Ovary (tissue), 9 donors: ENCODE measurements around the gene MRTO4. TPM values are rescaled to one million over a fixed set of nuclear protein-coding genes. Genes with fewer than 3 reads are reported as not detected.

ENCODE experiments used
- DNase-seq, 5 donors: peaks; one replicate each; pipeline ENCODE4 v3.0.0-alpha.2; 2019 to 2020
- H3K27ac ChIP-seq, 2 donors: fragments of 200-600 bp; one replicate each; pipeline versions ENCODE4 v1.5.1 to v1.8.0; 2019 to 2022
- H3K27me3 ChIP-seq: fragments of 200-600 bp; one replicate; pipeline ENCODE4 v1.8.0; 2022
- H3K36me3 ChIP-seq: fragments of 200-600 bp; sonication (generic); one replicate; pipeline ENCODE4 v1.5.1; 2019
- H3K4me1 ChIP-seq: one replicate; pipeline ENCODE4 v1.8.1; 2013; ENCODE audit warnings: mild to moderate bottlenecking, moderate library complexity; ENCODE audit not compliant: insufficient read depth
- H3K4me3 ChIP-seq: fragments of 200-600 bp; sonication (generic); one replicate; pipeline ENCODE4 v1.5.1; 2017
- H3K9me3 ChIP-seq, 2 donors: fragments of 200-600 bp in 1 of 2; sonication (generic) in 1 of 2; one replicate each; pipeline versions ENCODE4 v1.5.1 to v1.8.1; 2013 to 2019; ENCODE audit warnings: mild to moderate bottlenecking in 1 of 2, moderate library complexity in 1 of 2
- EP300 ChIP-seq: sonication (generic); formaldehyde crosslinking; IDR thresholded peaks from one replicate; pipeline ENCODE4 v1.6.1; 2017; ENCODE audit warnings: antibody characterized with exemption
- POLR2A ChIP-seq: fragments of 450-650 bp; IDR thresholded peaks from one replicate; pipeline ENCODE4 v1.6.1; 2017; ENCODE audit warnings: antibody characterized with exemption, mild to moderate bottlenecking, moderate library complexity
- WGBS, 3 donors: extraction: QIAGEN DNeasy Blood & Tissue Kit in 1 of 3; methylation state at CpG; one replicate each; pipeline versions ENCODE4 v1.1.5 to v1.1.7; 2013 to 2017; 5-methylcytosine and 5-hydroxymethylcytosine counted together
- intact Hi-C, 4 donors: fragments of 100-400 bp; cut with DNase I; formaldehyde crosslinking; loops; one replicate each; pipeline versions ENCODE4 v1.11.0 to v1.15.1; 2022 to 2023
- polyA plus RNA-seq, 2 donors: library from polyadenylated mRNA; stranded (reverse); fragments of 200-250 nt in 1 of 2; fragments of 350-450 nt in 1 of 2; fragmentation: Illumina TruSeq in 1 of 2; extraction: RNeasy Lipid Tissue Mini Kit (QIAGEN cat#74804) in 1 of 2; gene quantifications; one replicate each; pipeline ENCODE4 v1.2.3, GENCODE V29; 2013 to 2014
- total RNA-seq, 7 donors: library from RNA; depleted of rRNA in 2 of 7; stranded (reverse); fragments of >200 nt in 2 of 7; fragmentation: NEBNext Ultra II Directional in 3 of 7; extraction: Animal tissue kit (Norgen Biotek cat#: 25700) in 3 of 7; gene quantifications; one replicate each; pipeline versions ENCODE4 v1.1.0 to v1.2.4, GENCODE V29; 2016 to 2023
- TF ChIP-seq, protein P1 (sequence below), 3 donors: fragments of 450-650 bp in 2 of 3; fragments of 200-600 bp in 1 of 3; IDR thresholded peaks; one replicate each; pipeline versions ENCODE4 v1.5.1 to v1.8.0; 2016 to 2022; ENCODE audit warnings: antibody characterized with exemption in 3 of 3, mild to moderate bottlenecking in 1 of 3
- donor health status: DM: no; HTN: no; CAD: no; lungs with moderate emphysema.
- donor health status: DM: no; HTN: no; CAD: no.
- donor health status: Bipolar disorder and iron deficiency.
- donor health status: DM: yes; HTN: yes; CAD: no.
- donor health status: DM: no; HTN: no; CAD: no.
- donor health status: DM: yes; HTN: yes; CAD: no.

Gene MRTO4
- total and polyA plus RNA-seq, 9 donors, result 14.3 to 49.1 (median 26.4) TPM

DNA sequence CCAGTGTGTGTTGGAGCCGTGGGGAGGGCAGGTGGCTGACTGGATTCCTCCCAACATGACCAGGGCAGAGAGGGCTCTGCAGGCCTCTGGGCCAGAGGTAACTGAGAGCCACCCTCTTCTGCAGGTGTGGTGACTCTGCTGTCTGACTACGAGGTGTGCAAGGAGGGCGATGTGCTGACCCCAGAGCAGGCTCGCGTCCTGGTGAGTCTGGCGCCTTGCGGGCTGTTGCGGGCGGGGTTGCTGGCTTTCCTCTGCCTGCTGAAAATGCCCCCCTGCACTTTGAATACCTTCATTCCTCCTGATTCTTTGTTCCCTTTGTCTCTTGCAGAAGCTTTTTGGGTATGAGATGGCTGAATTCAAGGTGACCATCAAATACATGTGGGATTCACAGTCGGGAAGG lies 6.7 kb downstream of the MRTO4 start:
- no peak for DNase-seq
- WGBS, 3 donors, result 90 to 93% (median 90%) methylated on average over 10 of the region's 10 CpGs
- peaks cover 4% of the 10 kb centered on the region for H3K4me1 ChIP-seq
- TF ChIP-seq EP300, result no peak
- TF ChIP-seq POLR2A, result no peak
- TF ChIP-seq, protein P1, sequence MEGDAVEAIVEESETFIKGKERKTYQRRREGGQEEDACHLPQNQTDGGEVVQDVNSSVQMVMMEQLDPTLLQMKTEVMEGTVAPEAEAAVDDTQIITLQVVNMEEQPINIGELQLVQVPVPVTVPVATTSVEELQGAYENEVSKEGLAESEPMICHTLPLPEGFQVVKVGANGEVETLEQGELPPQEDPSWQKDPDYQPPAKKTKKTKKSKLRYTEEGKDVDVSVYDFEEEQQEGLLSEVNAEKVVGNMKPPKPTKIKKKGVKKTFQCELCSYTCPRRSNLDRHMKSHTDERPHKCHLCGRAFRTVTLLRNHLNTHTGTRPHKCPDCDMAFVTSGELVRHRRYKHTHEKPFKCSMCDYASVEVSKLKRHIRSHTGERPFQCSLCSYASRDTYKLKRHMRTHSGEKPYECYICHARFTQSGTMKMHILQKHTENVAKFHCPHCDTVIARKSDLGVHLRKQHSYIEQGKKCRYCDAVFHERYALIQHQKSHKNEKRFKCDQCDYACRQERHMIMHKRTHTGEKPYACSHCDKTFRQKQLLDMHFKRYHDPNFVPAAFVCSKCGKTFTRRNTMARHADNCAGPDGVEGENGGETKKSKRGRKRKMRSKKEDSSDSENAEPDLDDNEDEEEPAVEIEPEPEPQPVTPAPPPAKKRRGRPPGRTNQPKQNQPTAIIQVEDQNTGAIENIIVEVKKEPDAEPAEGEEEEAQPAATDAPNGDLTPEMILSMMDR (IDR thresholded peaks at IDR 0.05), result no peak
- no peaks in the 10 kb centered on the region for H3K9me3 ChIP-seq
- intact Hi-C loops, result no loop called here
- no peak overlapping the region for H3K4me3 ChIP-seq
- H3K27me3 ChIP-seq, result no peaks in the 10 kb centered on the region
- no peaks in the 10 kb centered on the region for H3K36me3 ChIP-seq
- no peak overlapping the region for H3K27ac ChIP-seq

DNA sequence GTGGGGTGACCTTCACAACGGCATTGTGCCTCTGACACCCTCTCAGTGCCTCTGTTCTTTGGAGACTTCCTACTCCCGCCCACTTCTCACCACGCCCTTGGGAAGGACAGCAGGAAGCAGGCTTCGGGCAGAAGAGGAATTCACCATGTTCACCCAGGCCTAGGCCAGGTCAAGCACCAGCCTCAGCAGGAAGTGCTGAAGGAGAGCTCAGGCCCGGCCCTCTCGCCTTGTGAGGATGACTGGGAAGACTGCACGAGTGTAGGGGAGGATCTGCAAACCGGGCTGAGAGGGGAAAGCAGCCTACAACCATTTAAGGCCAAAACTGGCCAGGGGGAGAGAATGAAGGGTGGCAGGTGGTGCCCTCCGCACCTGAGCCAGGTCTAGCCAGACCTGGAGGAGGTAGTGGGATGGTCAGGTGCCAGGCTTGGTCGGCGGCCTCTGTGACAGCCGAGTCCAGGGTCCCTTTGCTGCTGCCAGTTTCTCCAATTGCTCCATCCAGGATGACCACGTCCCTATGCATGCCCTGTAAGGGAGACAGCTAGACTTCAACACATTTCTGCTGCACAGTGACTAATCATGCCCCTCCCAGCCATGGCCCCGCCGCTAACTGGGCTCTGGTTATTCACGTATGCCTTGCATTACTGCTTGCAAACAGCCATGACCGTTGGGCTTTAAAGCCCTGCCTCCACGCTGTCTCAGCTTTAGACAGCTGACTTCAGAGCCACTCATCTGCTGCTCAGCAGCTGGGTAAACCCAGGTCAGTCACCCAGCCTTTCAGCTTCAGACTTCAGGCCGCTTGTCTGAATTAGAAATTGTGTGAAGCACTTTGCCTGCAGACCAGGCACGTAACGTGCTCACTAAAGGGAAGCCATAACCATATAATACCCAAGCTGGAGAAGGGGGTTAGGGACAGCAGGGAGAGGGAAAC lies 8.9 kb downstream of the MRTO4 start:
- DNase-seq, result no peak
- TF ChIP-seq POLR2A, result no peak
- TF ChIP-seq, protein P1 (IDR thresholded peaks at IDR 0.05), result no peak
- no peak for TF ChIP-seq EP300
- no peaks in the 10 kb centered on the region for H3K4me1 ChIP-seq
- H3K4me3 ChIP-seq, result no peak overlapping the region
- no peaks in the 10 kb centered on the region for H3K9me3 ChIP-seq
- H3K36me3 ChIP-seq, result no peaks in the 10 kb centered on the region
- intact Hi-C loops, result no loop called here
- no peaks in the 10 kb centered on the region for H3K27me3 ChIP-seq
- no peak overlapping the region for H3K27ac ChIP-seq
- 58 to 65% (median 60%) methylated on average over 21 of the region's 21 CpGs for WGBS, 3 donors

DNA sequence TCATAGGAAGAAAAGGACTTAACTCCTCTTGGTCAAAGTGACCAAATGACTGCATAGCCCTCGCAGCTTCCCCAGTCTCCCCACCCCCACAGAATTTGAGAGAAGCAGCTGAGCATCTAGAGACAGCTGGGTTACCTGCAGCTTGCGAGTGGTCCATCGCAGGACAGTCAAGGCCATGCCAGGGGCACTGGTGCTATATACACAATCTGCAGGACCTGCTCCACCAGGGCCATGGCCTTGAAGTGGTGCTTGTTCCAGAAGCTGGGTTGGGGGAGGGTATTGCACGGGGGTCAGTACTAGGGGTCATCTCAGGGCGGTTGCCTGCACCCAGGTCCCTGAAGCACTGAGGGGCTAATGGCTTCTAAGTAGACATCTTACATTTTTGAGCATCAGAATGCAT lies 10.4 kb downstream of the MRTO4 start:
- H3K36me3 ChIP-seq, result no peaks in the 10 kb centered on the region

DNA sequence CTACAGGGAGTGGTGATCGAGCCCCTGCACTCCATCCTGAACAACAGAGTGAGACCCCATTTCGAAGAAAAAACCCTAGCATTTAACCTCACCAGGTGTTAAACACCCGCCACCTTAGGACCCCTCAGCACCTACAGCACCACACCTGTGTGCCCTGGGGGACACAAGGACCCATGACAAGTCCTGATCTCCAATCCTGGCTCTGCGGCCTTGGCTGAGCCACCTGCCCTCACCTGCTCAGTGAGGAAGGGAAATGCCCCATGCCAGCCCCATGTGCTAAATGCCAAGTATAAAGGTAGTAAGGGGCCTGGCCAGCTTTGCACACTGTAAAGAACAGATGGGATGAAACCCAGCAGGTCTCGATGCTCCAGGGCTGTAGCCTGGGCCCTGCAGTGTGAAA lies 11.1 kb downstream of the MRTO4 start:
- intact Hi-C loops, result no loop called here
- TF ChIP-seq EP300, result no peak
- TF ChIP-seq POLR2A, result no peak
- TF ChIP-seq, protein P1 (IDR thresholded peaks at IDR 0.05), result no peak
- H3K27me3 ChIP-seq, result no peaks in the 10 kb centered on the region
- H3K4me3 ChIP-seq, result no peak overlapping the region
- no peak overlapping the region for H3K27ac ChIP-seq
- no peak for DNase-seq
- H3K4me1 ChIP-seq, result no peaks in the 10 kb centered on the region
- 84 to 91% (median 91%) methylated on average over 5 of the region's 5 CpGs for WGBS, 3 donors
- no peaks in the 10 kb centered on the region for H3K36me3 ChIP-seq
- H3K9me3 ChIP-seq, result no peaks in the 10 kb centered on the region

More for the DNA sequence above, 10.4 kb downstream of the MRTO4 start:
- intact Hi-C loops, result no loop called here
- H3K4me1 ChIP-seq, result no peaks in the 10 kb centered on the region
- no peaks in the 10 kb centered on the region for H3K27me3 ChIP-seq
- no peaks in the 10 kb centered on the region for H3K9me3 ChIP-seq
- DNase-seq, result no peak
- H3K27ac ChIP-seq, result no peak overlapping the region
- TF ChIP-seq, protein P1 (IDR thresholded peaks at IDR 0.05), result no peak
- no peak for TF ChIP-seq EP300
- no peak for TF ChIP-seq POLR2A
- H3K4me3 ChIP-seq, result no peak overlapping the region
- 50 to 74% (median 62%) methylated on average over 5 of the region's 5 CpGs for WGBS, 3 donors
